HFF-Myc (cell line): ENCODE data around the gene CKM.

Experiments
- DNase-seq: peaks from one replicate; pipeline ENCODE4 v3.0.0-alpha.2; 2011; ENCODE audit warnings: low read depth; ENCODE audit errors: extremely low read depth
- H3K4me3 ChIP-seq: replicated peaks from 2 replicates; pipeline ENCODE4 v1.5.1; 2011; ENCODE audit warnings: low read depth, mild to moderate bottlenecking, control low read depth, low read length
- TF ChIP-seq, protein P1 (sequence below): IDR thresholded peaks from 2 replicates; pipeline ENCODE4 v1.5.1; 2012; ENCODE audit warnings: mild to moderate bottlenecking, low read depth, low read length, control low read depth; ENCODE audit errors: missing control alignments

CKM gene

DNA sequence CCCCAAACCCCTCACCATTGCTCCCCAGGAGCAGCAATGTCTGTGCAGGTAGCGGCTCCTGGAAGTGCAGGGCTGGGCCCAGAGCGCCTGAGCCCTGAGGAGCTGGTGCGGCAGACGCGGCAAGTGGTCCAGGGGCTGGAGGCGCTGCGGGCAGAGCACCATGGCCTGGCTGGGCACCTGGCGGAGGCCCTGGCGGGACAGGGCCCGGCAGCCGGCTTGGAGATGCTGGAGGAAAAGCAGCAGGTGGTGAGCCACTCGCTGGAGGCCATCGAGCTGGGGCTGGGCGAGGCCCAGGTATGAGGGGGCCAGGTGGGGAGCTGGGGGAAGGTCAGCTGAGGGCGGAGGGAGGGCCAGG lies 22.8 kb upstream of the CKM start:
- DNase-seq: no peak
- TF ChIP-seq, protein P1, sequence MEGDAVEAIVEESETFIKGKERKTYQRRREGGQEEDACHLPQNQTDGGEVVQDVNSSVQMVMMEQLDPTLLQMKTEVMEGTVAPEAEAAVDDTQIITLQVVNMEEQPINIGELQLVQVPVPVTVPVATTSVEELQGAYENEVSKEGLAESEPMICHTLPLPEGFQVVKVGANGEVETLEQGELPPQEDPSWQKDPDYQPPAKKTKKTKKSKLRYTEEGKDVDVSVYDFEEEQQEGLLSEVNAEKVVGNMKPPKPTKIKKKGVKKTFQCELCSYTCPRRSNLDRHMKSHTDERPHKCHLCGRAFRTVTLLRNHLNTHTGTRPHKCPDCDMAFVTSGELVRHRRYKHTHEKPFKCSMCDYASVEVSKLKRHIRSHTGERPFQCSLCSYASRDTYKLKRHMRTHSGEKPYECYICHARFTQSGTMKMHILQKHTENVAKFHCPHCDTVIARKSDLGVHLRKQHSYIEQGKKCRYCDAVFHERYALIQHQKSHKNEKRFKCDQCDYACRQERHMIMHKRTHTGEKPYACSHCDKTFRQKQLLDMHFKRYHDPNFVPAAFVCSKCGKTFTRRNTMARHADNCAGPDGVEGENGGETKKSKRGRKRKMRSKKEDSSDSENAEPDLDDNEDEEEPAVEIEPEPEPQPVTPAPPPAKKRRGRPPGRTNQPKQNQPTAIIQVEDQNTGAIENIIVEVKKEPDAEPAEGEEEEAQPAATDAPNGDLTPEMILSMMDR: no peak
- no peak overlapping the region for H3K4me3 ChIP-seq

DNA sequence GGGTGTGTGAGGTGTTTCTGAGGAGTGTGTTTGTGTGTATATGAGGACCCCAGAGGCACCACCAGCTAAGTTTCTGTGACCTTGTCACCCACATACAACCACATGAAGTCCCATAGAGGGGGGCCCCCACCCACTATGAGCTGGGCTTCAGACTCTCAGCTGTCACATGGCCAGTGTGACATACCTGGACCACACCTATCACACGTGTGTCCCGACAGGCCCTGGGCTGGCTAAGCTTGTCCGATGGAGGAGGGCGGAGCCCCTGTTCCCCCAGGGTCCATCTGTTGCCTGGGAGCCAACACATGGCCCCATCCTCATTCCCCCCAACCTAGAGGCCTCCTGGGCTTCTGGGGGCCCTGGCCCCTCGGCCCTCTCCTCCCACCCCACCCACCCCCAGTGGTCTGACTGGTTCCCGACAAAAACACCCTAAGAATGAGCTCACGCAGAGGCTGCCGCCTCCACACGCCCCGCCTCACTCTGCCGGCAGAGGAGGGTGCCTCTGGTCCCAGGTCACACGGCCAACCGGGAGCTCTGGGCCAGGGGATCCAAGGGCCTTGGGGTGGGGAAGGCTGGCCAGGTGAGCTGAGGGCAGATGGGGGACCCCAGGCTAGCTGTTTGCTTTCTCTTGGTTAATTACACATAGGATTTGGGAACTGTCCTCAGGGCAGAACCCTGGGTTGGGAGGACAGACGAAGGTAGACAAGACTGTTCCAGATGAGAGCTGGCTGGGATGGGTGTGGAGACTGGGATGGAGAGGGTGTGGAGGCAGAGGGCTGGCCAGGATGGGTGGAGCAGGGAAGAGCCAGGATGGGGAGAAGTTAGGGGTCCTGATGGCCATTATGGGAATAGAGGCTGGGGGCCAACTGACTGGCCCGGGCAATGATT lies 22.2 kb upstream of the CKM start:
- TF ChIP-seq, protein P1: no peak
- no peak overlapping the region for H3K4me3 ChIP-seq
- no peak for DNase-seq

DNA sequence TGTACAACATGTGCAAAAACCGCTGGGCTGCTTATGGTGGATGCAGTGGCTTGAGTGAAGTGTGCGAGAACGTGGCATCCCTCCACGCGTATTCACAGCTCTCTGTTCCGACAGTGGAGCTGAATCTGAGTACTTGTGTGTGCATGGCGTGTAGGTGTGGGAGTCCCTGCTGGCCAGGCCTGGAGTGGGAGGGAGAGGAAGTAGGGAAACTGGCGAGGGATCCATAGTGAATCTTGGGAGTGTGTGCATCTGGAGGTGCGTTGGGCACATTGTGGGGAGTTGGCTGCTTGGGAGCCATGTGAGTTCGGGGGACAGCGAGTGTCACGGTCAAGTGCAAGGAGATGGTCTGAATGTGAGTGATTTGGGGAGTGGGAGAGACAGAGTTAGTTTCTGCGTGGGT lies 20.2 kb upstream of the CKM start:
- no peak for DNase-seq
- no peak overlapping the region for H3K4me3 ChIP-seq
- TF ChIP-seq, protein P1: no peak

DNA sequence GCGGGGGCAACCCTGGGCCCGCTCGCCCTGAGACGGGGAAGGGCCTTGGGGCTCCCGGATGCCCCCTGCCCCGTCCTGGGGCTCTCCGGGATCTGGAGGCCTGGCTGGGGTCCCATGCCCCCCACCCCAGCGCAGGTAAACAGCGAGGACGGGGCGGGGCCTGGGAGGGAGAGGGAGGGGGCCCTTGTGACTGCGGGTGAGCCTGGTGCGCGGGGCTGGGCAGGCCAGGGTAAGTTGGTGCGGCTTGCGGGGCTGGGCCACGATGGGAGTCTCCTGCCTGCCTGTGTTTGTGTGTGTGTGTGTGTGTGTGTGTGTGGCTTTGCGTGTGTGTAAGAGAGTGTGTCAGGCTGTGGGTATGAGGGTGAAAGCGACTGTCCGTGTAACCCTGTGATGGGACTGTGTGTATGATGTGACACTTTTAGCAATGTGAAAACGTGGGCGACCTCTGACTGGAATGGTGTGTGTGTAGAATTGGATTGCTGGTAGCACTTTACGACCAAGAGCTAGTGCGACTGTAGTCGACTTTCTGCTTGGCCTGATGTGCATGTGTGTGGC lies 18.3 kb upstream of the CKM start:
- TF ChIP-seq, protein P1: no peak
- DNase-seq: no peak
- H3K4me3 ChIP-seq: no peak overlapping the region

DNA sequence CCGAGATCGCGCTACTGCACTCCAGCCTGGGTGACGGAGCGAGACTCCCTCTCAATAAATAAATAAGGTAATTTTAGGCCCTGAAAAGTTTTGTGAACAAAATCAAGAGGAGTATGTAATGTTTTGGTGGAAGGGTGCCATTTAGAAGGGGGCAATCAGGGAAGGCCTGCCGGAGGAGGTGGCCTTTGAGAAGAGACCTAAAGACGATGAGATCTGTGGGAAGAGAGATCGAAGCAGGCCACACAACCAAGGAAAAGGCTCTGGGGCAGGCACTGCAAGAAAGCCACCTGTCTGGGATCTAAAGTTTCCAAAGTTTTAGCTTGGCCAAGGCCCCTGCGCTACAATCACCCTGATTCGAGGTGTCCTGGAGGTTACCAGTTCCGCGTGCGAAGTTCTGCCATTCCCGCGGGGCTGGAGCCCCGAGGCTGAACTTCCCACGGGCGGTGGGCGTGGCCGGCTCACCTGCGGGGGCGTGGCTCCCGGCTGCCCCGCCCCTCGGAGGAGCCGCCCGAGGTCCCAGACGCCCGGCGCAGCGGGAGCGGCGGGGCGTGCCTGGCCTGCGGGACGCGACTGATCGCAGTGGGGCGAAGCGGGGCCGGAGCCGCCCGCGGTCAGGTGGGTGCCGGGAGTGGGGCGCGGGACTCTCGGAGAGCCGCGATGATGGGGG lies 17.7 kb upstream of the CKM start, which contains the start of gene KLC3:
Gene KLC3 (plus strand): TSS at position 519 of the 667 bp plus-strand sequence. CDS start 4,792 bp downstream, outside the sequence.
- DNase-seq: no peak
- no peak within 1 kb of the TSS for H3K4me3 ChIP-seq
- TF ChIP-seq, protein P1: no peak

DNA sequence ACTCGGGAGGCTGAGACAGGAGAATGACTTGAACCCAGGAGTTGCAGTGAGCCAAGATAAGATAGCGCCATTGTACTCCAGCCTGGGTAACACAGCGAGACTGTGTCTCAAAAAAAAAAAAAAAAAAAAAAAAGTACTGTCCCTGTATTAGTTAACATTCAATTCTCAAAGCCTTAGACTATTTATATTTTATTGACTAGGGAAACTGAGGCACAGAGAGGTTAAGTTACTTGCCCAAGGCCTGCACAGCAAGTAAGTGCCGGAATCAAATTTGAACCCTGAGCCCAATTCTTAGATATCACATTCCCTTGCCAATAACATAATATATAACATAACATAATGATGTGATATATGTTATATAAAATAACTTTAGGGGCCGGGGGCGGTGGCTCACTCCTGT lies 17.0 kb upstream of the CKM start:
- H3K4me3 ChIP-seq: no peak overlapping the region
- DNase-seq: no peak
- TF ChIP-seq, protein P1: no peak
